LNCaP clone FGC (cell line): ENCODE data around the gene SLC43A3.
"Not testable (repeated sequence)": the region's sequence is repeated elsewhere in the genome, so short reads cannot be mapped to it uniquely, and the experiment has no call there.

Experiments used
- DNase-seq: peaks from one replicate; pipeline ENCODE4 v3.0.0-alpha.2; 2011; ENCODE audit warnings: low read depth
- H3K4me3 ChIP-seq: 2 replicates; pipeline ENCODE4 v1.5.1; 2011; ENCODE audit warnings: mild to moderate bottlenecking, low read depth, low read length, control low read depth
- CTCF ChIP-seq: IDR thresholded peaks from 2 replicates; pipeline ENCODE4 v1.5.1; 2012; ENCODE audit warnings: mild to moderate bottlenecking; ENCODE audit not compliant: control insufficient read depth, insufficient read depth; ENCODE audit errors: extremely low read depth

The SLC43A3 gene

DNA sequence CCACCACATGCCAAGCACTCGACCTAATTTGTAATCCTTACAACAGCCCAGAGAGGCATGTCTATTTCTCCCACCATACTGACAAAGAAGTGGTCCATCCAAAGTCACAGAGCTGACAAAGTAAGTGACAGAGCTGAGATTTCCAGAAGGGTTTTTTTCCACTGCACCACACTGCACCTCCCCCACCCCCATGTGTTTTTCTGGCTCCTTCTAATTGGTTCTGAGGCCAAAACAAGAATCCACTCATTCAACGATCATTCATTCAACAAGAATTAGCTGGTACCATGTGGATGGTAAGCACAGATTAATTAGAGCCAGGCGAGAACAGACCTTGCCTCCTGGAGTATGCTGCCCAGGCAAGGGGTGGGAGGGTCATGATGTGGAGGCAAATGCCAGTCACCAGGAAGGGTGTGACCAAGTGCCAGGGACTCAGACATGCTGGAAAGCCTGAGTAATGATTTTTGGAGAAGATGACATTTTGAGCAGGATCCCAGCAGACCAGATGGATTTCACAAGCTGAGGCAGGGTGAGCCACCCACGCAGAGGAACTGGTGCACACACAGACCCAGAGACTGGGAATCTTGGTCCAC, 21.6 kb downstream of the SLC43A3 start:
- DNase-seq: no peak
- no peak for TF ChIP-seq CTCF
- no peak overlapping the region for H3K4me3 ChIP-seq

- no peak for DNase-seq
- H3K4me3 ChIP-seq: no peak overlapping the region
- no peak for TF ChIP-seq CTCF
Measured at GRCh38 chr11:57403802-57404147, 23.1 kb downstream of the SLC43A3 start.

GRCh38 chr11:57403003-57403801, 23.7 kb downstream of the SLC43A3 start:
- H3K4me3 ChIP-seq, DNase-seq: not testable (repeated sequence)

DNA sequence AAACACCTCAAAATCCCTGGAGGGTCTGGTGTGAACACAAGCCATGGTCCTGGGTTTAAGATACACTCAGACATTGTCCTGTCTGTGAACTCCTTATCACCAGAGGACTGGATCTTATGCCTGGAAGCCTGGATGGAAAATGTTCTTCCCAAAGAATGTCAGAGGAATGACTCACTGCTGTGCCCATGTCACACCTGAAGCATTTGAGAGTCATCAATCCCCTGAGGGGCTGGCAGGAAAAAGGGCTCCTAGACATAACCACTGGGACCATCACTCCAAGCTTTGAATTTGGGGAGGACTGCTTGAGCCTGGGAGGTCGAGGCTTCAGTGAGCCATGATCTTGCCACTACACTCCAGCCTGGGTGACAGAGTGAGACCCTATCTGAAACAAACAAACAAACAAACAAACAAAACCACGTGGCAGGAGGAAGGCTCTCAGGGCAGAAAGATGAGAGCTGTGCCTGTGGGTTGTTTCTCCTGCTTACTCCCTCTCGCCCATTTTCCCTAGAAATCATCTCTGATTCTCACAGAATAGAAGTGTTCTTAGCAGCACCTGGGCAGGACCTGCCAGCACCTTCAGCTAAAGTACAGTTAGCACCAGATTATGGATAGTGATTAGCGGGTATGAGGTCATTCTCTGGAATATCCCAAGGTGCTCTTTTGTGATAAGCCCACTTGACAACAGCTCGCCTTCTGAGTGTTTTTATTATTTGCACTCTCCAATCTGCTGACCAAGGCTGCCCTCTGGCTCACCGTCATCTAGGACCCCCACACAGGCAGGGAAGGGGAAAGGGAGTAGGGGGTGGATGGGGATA, 24.5 kb downstream of the SLC43A3 start:
- H3K4me3 ChIP-seq: no peak overlapping the region
- DNase-seq: no peak
- TF ChIP-seq CTCF: no peak

- no peak overlapping the region for H3K4me3 ChIP-seq
- TF ChIP-seq CTCF: no peak
- no peak for DNase-seq
Measured at GRCh38 chr11:57399972-57400578, 26.8 kb downstream of the SLC43A3 start.

- DNase-seq: no peak
- TF ChIP-seq CTCF: no peak
- no peak overlapping the region for H3K4me3 ChIP-seq
Measured at GRCh38 chr11:57399221-57399620, 27.7 kb downstream of the SLC43A3 start.
